ENCODE data around the gene PRKG1. TPM values are rescaled to one million over a fixed set of nuclear protein-coding genes. Genes with fewer than 3 reads are reported as not detected.

Gene PRKG1
- total RNA-seq, 1 experiment from 2014 or later = 0.09 TPM

DNA sequence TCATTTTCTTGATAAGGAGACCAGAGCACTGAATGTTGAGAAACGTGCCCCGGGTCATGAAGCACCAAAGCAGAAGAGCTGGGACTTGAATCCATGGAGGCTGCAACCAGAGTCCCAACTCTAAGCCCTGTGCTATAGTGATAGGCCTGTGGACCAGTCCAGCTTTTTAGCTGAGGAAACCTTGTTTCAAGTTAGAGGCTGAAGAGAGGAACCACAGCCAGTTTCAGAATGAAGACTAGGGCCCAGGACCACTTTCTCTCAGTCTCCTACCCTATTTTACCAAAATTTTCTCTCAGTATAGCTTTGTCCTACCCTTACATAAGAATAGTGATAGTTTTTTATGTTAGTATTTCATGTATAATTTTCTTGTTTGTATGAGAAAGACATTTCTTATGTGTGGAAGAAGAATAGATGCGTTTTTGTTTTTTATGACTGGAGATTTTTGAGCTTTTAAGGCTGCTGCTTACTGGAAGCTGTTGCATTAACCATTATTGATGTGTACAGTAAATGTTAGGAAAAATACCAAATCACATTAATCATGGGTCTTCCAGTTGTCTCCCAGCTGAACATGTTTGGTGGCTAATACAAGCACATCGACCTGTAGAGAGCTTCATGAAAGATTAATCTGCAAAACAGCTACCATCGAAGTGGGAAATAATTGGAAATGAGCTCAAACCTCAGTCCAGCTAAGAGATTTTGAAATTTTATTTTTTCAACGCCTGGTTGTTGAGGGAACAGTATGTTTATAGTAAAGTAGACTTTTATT, 670.1 kb downstream of the PRKG1 start:
- intact Hi-C loops (cut with micrococcal nuclease; ENCODE audit: unreplicated experiment) = no loop called here
- Histone ChIP-seq H3K4me1 (no peaks in the 10 kb centered on the region), H3K36me3 (ENCODE audit: control insufficient read depth, insufficient read depth, low read length) (no peaks in the 10 kb centered on the region), H3K27me3 (replicated peaks; ENCODE audit: control insufficient read depth, insufficient read depth, low read length) (no peaks in the 10 kb centered on the region), H3K4me3 (ENCODE audit: low read depth, low read length) (no peak overlapping the region), H3K9me3 (no peaks in the 10 kb centered on the region)
- no TSS peak for BruUV-seq (replicated peaks)
- no peak for DNase-seq
- TF ChIP-seq, protein P1, sequence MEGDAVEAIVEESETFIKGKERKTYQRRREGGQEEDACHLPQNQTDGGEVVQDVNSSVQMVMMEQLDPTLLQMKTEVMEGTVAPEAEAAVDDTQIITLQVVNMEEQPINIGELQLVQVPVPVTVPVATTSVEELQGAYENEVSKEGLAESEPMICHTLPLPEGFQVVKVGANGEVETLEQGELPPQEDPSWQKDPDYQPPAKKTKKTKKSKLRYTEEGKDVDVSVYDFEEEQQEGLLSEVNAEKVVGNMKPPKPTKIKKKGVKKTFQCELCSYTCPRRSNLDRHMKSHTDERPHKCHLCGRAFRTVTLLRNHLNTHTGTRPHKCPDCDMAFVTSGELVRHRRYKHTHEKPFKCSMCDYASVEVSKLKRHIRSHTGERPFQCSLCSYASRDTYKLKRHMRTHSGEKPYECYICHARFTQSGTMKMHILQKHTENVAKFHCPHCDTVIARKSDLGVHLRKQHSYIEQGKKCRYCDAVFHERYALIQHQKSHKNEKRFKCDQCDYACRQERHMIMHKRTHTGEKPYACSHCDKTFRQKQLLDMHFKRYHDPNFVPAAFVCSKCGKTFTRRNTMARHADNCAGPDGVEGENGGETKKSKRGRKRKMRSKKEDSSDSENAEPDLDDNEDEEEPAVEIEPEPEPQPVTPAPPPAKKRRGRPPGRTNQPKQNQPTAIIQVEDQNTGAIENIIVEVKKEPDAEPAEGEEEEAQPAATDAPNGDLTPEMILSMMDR (IDR thresholded peaks at IDR 0.05; ENCODE audit: insufficient read depth in 1 of 2, low read depth in 1 of 2, low read length in 1 of 2, severe bottlenecking in 1 of 2, unreplicated experiment in 1 of 2) = no peak
- H3K4me3 Mint-ChIP-seq (ENCODE audit: unreplicated experiment) = no peak overlapping the region
- ChIA-PET POLR2A (no interaction called here), CTCF (no interaction called here)
- no peaks in the 10 kb centered on the region for H3K4me1 Mint-ChIP-seq (ENCODE audit: low read depth, unreplicated experiment)
- H3K36me3 Mint-ChIP-seq (ENCODE audit: insufficient read depth, unreplicated experiment) = no peaks in the 10 kb centered on the region
- no peaks in the 10 kb centered on the region for H3K9me3 Mint-ChIP-seq (ENCODE audit: unreplicated experiment)
- H3K27me3 Mint-ChIP-seq (ENCODE audit: insufficient read depth, unreplicated experiment) = no peaks in the 10 kb centered on the region
- H3K27ac Mint-ChIP-seq (ENCODE audit: unreplicated experiment) = no peak overlapping the region

DNA sequence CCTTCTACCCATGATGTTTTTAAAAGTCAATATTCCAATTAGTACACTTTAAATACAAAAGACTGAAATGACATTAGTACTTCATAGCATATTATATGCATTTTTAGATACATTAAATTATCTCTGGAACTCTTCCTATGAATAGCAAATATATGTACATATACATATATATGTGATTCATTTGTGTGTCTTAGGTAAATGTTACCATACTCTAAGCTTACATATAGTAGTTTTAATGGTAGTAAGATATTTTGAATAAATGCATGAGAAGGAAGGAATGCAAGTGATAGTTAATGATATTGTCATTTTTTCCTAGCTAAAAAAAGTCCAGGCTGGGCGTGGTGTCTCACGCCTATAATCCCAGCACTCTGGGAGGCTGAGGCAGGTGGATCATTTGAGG, 671.1 kb downstream of the PRKG1 start:
- no peaks in the 10 kb centered on the region for H3K4me1 ChIP-seq
- no peaks in the 10 kb centered on the region for H3K9me3 Mint-ChIP-seq (ENCODE audit: unreplicated experiment)
- H3K4me3 ChIP-seq (ENCODE audit: low read depth, low read length) = no peak overlapping the region
- TF ChIP-seq, protein P1 (IDR thresholded peaks at IDR 0.05; ENCODE audit: insufficient read depth in 1 of 2, low read depth in 1 of 2, low read length in 1 of 2, severe bottlenecking in 1 of 2, unreplicated experiment in 1 of 2) = no peak
- CTCF ChIA-PET = no interaction called here
- H3K4me3 Mint-ChIP-seq (ENCODE audit: unreplicated experiment) = no peak overlapping the region
- H3K36me3 ChIP-seq (ENCODE audit: control insufficient read depth, insufficient read depth, low read length) = no peaks in the 10 kb centered on the region
- POLR2A ChIA-PET = no interaction called here
- no peaks in the 10 kb centered on the region for H3K4me1 Mint-ChIP-seq (ENCODE audit: low read depth, unreplicated experiment)
- H3K9me3 ChIP-seq = no peaks in the 10 kb centered on the region
- no peak overlapping the region for H3K27ac Mint-ChIP-seq (ENCODE audit: unreplicated experiment)
- intact Hi-C loops (cut with micrococcal nuclease; ENCODE audit: unreplicated experiment) = no loop called here
- H3K36me3 Mint-ChIP-seq (ENCODE audit: insufficient read depth, unreplicated experiment) = no peaks in the 10 kb centered on the region
- BruUV-seq (replicated peaks) = no TSS peak
- no peak for DNase-seq
- no peaks in the 10 kb centered on the region for H3K27me3 Mint-ChIP-seq (ENCODE audit: insufficient read depth, unreplicated experiment)
- no peaks in the 10 kb centered on the region for H3K27me3 ChIP-seq (replicated peaks; ENCODE audit: control insufficient read depth, insufficient read depth, low read length)

DNA sequence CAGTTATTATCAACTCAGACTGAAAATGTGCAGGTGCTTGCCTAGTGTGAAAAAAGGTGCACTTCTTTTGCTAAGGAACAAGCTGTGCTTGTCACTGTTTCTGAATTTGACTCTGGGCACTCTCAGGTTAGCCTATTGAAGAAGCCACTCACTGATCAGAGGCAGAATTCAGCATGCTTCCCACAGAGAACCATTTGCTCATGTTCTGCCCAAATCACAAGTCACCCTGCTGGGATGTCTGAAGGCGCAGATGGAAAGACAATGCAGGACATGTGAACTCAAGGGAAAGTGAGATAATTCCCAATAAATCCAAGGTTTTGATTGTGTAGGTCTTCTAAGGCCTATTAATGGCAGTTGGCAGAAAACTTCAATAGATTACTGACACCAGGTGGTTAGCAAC, 672.9 kb downstream of the PRKG1 start:
- no peaks in the 10 kb centered on the region for H3K27me3 ChIP-seq (replicated peaks; ENCODE audit: control insufficient read depth, insufficient read depth, low read length)
- TF ChIP-seq, protein P1 (IDR thresholded peaks at IDR 0.05; ENCODE audit: insufficient read depth in 1 of 2, low read depth in 1 of 2, low read length in 1 of 2, severe bottlenecking in 1 of 2, unreplicated experiment in 1 of 2) = no peak
- intact Hi-C loops (cut with micrococcal nuclease; ENCODE audit: unreplicated experiment) = no loop called here
- no peaks in the 10 kb centered on the region for H3K9me3 ChIP-seq
- Mint-ChIP-seq H3K36me3 (ENCODE audit: insufficient read depth, unreplicated experiment) (no peaks in the 10 kb centered on the region), H3K9me3 (ENCODE audit: unreplicated experiment) (no peaks in the 10 kb centered on the region), H3K4me1 (ENCODE audit: low read depth, unreplicated experiment) (peaks cover 5% of the 10 kb centered on the region), H3K27ac (ENCODE audit: unreplicated experiment) (no peak overlapping the region), H3K4me3 (ENCODE audit: unreplicated experiment) (no peak overlapping the region), H3K27me3 (ENCODE audit: insufficient read depth, unreplicated experiment) (no peaks in the 10 kb centered on the region)
- no TSS peak for BruUV-seq (replicated peaks)
- H3K4me1 ChIP-seq = no peaks in the 10 kb centered on the region
- no peak for DNase-seq
- no peaks in the 10 kb centered on the region for H3K36me3 ChIP-seq (ENCODE audit: control insufficient read depth, insufficient read depth, low read length)
- POLR2A ChIA-PET = no interaction called here
- no peak overlapping the region for H3K4me3 ChIP-seq (ENCODE audit: low read depth, low read length)
- CTCF ChIA-PET = no interaction called here

Data from Caco-2 (cell line).